Measurements from ENCODE around the gene NUP85.

- TF ChIP-seq CTCF (IDR thresholded peaks at IDR 0.05) (no peak), POLR2A (IDR thresholded peaks at IDR 0.05) (no peak)
These were observed 28.9 kb upstream of the NUP85 start for GRCh38 chr17:75176625-75177024.

Data from body of pancreas (tissue), 4 donors.